GM12872 (cell line): ENCODE measurements around the gene SZT2.

ENCODE experiments used
- CTCF ChIP-seq: IDR thresholded peaks from 3 replicates; pipeline ENCODE4 v1.5.1; 2011; ENCODE audit warnings: low read depth, mild to moderate bottlenecking, low read length, moderate library complexity; ENCODE audit not compliant: insufficient read depth

Gene SZT2

GRCh38 chr1:43354936-43355335 is 34.8 kb upstream of the SZT2 start:
- no peak for TF ChIP-seq CTCF

- TF ChIP-seq CTCF: no peak
Observed at GRCh38 chr1:43357251-43357650, 32.4 kb upstream of the SZT2 start.

- TF ChIP-seq CTCF: peak; percentile 67
Observed at GRCh38 chr1:43358121-43358745, 31.5 kb upstream of the SZT2 start.

- no peak for TF ChIP-seq CTCF
Observed at GRCh38 chr1:43358746-43359693, 30.7 kb upstream of the SZT2 start, which contains the start of gene CDC20. TSS of gene CDC20 (plus strand) at chr1:43358981. CDS start at chr1:43359216, 235 bp downstream.

- no peak for TF ChIP-seq CTCF
Observed at GRCh38 chr1:43359696-43360095, 30.0 kb upstream of the SZT2 start.

GRCh38 chr1:43360616-43361015 is 29.1 kb upstream of the SZT2 start:
- TF ChIP-seq CTCF: no peak

- no peak for TF ChIP-seq CTCF
Observed at GRCh38 chr1:43363283-43363934, 26.3 kb upstream of the SZT2 start.
